Measurements from ENCODE around the gene ARHGAP5.

ARHGAP5 gene

GRCh38 chr14:32203928-32204357 is 126.8 kb downstream of the ARHGAP5 start:
- Histone ChIP-seq H3K36me3 (ENCODE audit: control insufficient read depth in 1 of 2, insufficient read depth in 2 of 2, low read length in 2 of 2) (no peaks in the 10 kb centered on the region), H3K27me3 (ENCODE audit: low read depth, low read length) (no peaks in the 10 kb centered on the region), H3K4me1 (ENCODE audit: control insufficient read depth in 1 of 2, insufficient read depth in 2 of 2, low read length in 2 of 2) (peaks cover 0 to 3% of the 10 kb centered on the region in 2 donors), H3K4me3 (ENCODE audit: low read depth in 1 of 2, low read length in 2 of 2) (peak overlapping the region; percentile 64 to 94), H3K9me3 (ENCODE audit: control insufficient read depth in 1 of 2, low read length in 2 of 2) (no peaks in the 10 kb centered on the region), H3K27ac (ENCODE audit: low read length) (peak overlapping the region; percentile 67)

GRCh38 chr14:32205554-32205953 is 128.4 kb downstream of the ARHGAP5 start:
- no peak overlapping the region for H3K27ac ChIP-seq (ENCODE audit: low read length)
- H3K9me3 ChIP-seq (ENCODE audit: control insufficient read depth in 1 of 2, low read length in 2 of 2), result no peaks in the 10 kb centered on the region
- no peaks in the 10 kb centered on the region for H3K27me3 ChIP-seq (ENCODE audit: low read depth, low read length)

GRCh38 chr14:32205984-32206383 is 128.9 kb downstream of the ARHGAP5 start:
- no peaks in the 10 kb centered on the region for H3K36me3 ChIP-seq (ENCODE audit: control insufficient read depth in 1 of 2, insufficient read depth in 2 of 2, low read length in 2 of 2)
- H3K4me3 ChIP-seq (ENCODE audit: low read depth in 1 of 2, low read length in 2 of 2), result no peak overlapping the region
- peaks cover 0 to 3% of the 10 kb centered on the region in 2 donors for H3K4me1 ChIP-seq (ENCODE audit: control insufficient read depth in 1 of 2, insufficient read depth in 2 of 2, low read length in 2 of 2)
- H3K27ac ChIP-seq (ENCODE audit: low read length), result no peak overlapping the region
- no peaks in the 10 kb centered on the region for H3K9me3 ChIP-seq (ENCODE audit: control insufficient read depth in 1 of 2, low read length in 2 of 2)
- no peaks in the 10 kb centered on the region for H3K27me3 ChIP-seq (ENCODE audit: low read depth, low read length)

More at GRCh38 chr14:32205554-32205953, 128.4 kb downstream of the ARHGAP5 start:
- Histone ChIP-seq H3K36me3 (ENCODE audit: control insufficient read depth in 1 of 2, insufficient read depth in 2 of 2, low read length in 2 of 2) (no peaks in the 10 kb centered on the region), H3K4me1 (ENCODE audit: control insufficient read depth in 1 of 2, insufficient read depth in 2 of 2, low read length in 2 of 2) (peaks cover 0 to 3% of the 10 kb centered on the region in 2 donors), H3K4me3 (ENCODE audit: low read depth in 1 of 2, low read length in 2 of 2) (no peak overlapping the region)

- Histone ChIP-seq H3K9me3 (ENCODE audit: control insufficient read depth in 1 of 2, low read length in 2 of 2) (no peaks in the 10 kb centered on the region), H3K4me3 (ENCODE audit: low read depth in 1 of 2, low read length in 2 of 2) (no peak overlapping the region), H3K27me3 (ENCODE audit: low read depth, low read length) (no peaks in the 10 kb centered on the region), H3K27ac (ENCODE audit: low read length) (no peak overlapping the region), H3K36me3 (ENCODE audit: control insufficient read depth in 1 of 2, insufficient read depth in 2 of 2, low read length in 2 of 2) (no peaks in the 10 kb centered on the region), H3K4me1 (ENCODE audit: control insufficient read depth in 1 of 2, insufficient read depth in 2 of 2, low read length in 2 of 2) (peaks cover 0 to 3% of the 10 kb centered on the region in 2 donors)
Measured at GRCh38 chr14:32206552-32206951, 129.4 kb downstream of the ARHGAP5 start.

- H3K36me3 ChIP-seq (ENCODE audit: control insufficient read depth in 1 of 2, insufficient read depth in 2 of 2, low read length in 2 of 2), result no peaks in the 10 kb centered on the region
Measured at GRCh38 chr14:32208490-32208889, 131.4 kb downstream of the ARHGAP5 start.

More at GRCh38 chr14:32208490-32208889, 131.4 kb downstream of the ARHGAP5 start:
- peaks cover 0 to 3% of the 10 kb centered on the region in 2 donors for H3K4me1 ChIP-seq (ENCODE audit: control insufficient read depth in 1 of 2, insufficient read depth in 2 of 2, low read length in 2 of 2)
- no peaks in the 10 kb centered on the region for H3K27me3 ChIP-seq (ENCODE audit: low read depth, low read length)
- no peaks in the 10 kb centered on the region for H3K9me3 ChIP-seq (ENCODE audit: control insufficient read depth in 1 of 2, low read length in 2 of 2)
- no peak overlapping the region for H3K27ac ChIP-seq (ENCODE audit: low read length)
- no peak overlapping the region for H3K4me3 ChIP-seq (ENCODE audit: low read depth in 1 of 2, low read length in 2 of 2)

Measured in muscle layer of duodenum (tissue), 2 donors.